DMS79 treated with DMSO at 0.1 percent for 48 hours (cell line): ENCODE results near the gene GOT1.
A peak's percentile ranks its signal among the peaks of the same experiment; 100 is the strongest.

Experiments
- DNase-seq: peaks from one replicate; lab custom pipeline; 2025; lab: John Stamatoyannopoulos, UW

Gene GOT1

GRCh38 chr10:99395750-99396445, 34.5 kb downstream of the GOT1 start:
- peak; percentile 8 for DNase-seq

DNA sequence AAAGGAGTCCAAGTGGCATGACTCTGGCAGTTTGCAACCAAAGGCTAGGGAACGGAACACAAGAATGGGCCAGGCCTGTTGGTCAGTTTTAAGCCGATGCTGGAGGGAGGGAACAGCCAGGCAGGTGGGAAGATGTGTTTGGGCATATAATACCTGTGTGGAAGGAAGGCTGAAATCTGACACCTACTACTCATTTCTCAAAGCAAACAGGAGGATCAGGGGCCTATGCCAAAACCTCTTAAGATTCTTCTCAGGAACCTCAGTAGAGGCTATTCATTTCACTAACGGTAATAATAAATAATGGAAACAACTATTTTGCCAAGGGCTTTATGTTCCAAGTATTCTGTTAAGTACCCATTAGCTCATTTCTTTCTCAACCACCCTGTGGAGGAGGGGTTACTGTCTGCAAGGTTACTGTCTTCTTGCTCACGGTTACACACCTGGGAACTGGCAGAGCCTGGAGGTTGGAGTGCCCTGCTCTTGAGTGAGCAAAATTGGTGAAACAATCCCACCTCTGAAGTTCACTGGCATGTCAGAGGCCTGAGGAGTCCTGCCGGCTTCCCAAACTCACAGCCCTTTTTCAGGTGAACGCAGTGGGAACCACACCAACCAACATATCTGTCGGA, 35.5 kb downstream of the GOT1 start:
- DNase-seq: peak; percentile 85

DNA sequence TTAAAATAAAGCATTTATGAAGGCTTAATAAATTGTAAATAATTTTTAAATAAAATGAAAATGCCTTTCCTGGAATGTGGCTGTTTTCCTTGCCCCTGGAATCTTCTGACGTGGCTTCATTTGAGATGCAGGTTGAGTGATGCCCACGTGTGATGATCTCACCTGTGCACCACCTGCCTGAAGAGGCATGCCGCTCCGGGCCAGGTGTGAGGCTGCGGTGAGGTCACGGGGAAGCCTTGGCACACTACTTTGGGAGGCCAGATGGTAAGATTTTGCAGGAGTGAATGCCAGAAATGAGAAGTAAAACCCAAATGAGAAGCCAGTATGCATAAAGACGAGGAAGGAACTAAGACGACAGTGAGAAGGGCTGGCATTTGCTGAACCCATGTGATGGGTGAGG, 36.2 kb downstream of the GOT1 start:
- peak; percentile 70 for DNase-seq

GRCh38 chr10:99393683-99394082, 36.7 kb downstream of the GOT1 start:
- DNase-seq: no peak

- no peak for DNase-seq
Observed at GRCh38 chr10:99393036-99393435, 37.4 kb downstream of the GOT1 start.

DNA sequence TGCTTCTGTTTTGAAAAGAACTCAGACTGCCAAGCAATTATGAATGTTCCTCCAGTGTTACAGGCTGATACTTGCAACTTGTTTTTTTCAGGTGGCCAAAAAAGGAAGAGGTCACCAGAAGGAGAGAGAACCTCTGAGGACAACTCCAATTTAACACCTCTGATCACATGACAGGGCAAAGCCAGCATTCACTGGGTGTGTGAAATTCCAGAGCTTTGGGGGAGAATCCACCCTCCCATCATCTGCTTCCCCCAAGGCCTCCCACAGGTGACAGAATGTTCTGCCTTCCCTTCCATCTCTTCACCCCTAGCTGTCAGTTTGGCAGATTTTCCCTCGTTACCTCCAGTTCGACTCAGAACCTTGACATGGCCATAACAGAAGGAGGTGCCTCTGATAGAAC, 39.1 kb downstream of the GOT1 start:
- no peak for DNase-seq

- no peak for DNase-seq
Observed at GRCh38 chr10:99389729-99390480, 40.5 kb downstream of the GOT1 start.

GRCh38 chr10:99387541-99387940, 42.9 kb downstream of the GOT1 start:
- no peak for DNase-seq

DNA sequence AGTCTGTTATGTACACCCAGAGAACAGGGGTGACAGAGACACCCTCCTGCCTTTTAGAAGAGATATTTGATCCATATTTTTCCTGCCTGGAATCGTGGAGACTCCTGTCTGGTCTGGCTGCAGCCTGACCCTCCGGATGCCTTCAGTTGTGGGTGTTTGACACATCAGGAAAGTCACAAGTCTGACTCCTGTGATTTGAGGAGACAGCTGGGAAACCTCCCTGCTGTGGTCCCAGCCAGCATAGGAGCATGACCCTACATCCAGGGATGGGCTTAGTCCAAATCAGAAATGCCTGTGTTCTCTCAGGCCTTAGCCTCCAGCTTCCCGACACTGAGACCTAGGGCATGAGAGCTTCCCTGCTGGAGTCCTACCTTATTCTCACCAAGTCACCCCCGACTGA, 43.4 kb downstream of the GOT1 start:
- DNase-seq: no peak

GRCh38 chr10:99382176-99382575, 48.2 kb downstream of the GOT1 start:
- no peak for DNase-seq

DNA sequence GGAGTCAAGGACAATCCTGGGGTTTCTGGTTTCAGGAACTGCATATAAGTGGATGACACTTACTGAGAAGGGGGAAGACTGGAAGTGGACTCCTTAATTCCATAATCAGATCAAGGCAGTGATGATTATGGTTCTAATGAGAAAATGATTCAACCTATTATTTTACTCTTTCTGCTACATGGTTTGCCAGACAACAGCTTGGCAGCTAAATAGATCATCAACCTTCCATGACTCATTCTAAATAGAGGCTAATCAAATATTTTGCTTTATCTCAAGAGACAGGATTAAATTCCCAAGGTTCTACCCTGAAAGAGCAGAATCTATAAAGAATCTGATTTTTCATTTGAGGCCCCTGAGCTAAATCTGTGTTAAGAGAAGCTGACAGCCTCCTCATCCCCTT, 55.0 kb downstream of the GOT1 start:
- DNase-seq: no peak

GRCh38 chr10:99374972-99375371, 55.5 kb downstream of the GOT1 start:
- no peak for DNase-seq

DNA sequence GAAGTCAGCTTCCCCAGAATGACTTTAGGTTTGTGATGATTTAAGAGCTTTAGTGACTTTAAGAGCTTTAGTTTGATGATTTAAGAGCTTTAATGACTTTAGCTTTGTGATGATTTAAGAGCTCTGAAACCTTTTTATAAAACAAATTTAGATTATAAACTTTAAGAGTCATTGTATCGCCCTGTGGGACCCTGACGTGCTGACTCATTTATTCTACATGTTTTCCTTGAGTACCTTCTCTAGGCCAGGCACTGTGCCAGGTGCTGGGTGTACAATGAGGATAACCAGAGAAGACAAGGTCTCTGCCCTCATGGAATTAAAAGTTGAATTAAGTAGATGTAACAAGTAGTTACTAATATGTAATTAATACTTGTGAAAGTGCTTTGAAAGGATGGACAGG, 55.9 kb downstream of the GOT1 start:
- DNase-seq: peak; percentile 43

- DNase-seq: no peak
Observed at GRCh38 chr10:99372546-99373271, 57.7 kb downstream of the GOT1 start.

DNA sequence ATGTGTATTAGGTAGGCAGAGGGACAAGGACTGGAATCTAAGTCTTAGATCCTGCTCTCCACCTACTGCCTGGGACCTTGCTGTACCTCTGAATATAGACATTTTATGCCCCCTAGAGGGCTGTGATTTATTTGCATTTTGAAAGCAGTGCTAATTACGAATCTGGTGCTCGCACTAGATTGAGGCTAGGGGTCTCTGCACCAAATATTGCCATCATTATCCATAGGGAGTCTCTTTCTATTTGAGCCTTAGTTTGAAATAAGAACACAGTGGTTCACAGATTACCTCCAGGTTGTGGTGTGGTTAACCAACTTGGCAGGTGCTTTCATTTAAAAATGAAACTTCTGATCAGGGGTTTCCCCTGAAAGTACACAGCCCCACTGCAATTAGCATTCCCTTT, 59.4 kb downstream of the GOT1 start:
- DNase-seq: no peak

DNA sequence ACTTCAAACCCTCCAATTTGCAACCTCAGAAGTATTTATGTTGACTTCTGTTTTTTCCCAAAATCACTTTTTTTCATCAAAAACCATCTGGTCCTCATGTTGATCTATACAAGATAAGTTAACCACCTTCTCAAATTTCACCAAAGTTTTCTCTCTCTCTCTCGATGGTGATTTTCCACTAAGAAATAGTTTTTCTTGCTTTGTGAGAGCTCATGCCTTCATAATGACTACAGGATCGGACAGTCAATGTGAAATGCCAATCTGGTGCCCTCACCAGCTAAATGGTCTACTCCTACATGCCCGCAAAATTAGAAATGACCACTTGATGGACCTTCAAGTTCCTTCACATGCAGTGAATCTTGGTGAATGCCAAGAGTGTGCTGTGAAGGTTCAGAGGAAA, 60.9 kb downstream of the GOT1 start:
- no peak for DNase-seq

DNA sequence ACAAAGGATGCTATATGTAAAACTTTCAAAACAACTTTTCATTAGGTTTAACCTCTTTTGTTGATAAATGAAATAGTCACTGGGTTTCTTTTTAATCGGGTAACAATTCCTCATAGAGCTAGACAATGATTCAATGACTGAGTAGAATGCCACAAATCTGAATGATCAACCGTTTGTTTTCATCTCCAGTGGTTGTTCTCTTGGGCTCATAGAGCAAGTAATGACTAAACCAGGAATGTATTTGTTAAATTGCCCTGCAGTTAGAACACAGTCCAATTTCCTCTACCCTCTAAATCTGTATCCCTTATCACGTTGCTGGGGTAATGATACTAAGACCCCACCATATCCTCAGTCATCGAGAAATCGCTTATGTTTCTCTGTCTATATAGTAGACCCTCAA, 61.3 kb downstream of the GOT1 start:
- no peak for DNase-seq

DNA sequence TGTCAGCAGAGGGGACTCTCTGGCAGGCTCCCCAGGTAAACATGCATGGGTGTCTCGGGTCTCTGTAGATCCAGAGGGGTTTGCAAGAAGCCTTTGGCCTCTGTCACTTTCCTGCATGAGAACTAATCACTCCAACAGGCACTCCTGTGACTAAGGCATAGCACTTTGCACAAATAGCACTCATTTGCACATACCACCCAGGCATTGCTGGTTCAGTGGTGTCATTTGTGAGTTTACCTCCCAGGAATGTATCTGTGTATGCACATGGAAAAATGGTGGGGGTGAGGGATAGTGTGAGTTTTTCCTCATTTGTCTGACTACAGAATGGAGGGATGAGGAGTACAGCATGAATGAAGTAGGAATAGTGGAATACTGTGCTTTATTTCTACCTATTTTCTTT, 61.8 kb downstream of the GOT1 start:
- no peak for DNase-seq

- DNase-seq: no peak
Observed at GRCh38 chr10:99366666-99367065, 63.8 kb downstream of the GOT1 start.

DNA sequence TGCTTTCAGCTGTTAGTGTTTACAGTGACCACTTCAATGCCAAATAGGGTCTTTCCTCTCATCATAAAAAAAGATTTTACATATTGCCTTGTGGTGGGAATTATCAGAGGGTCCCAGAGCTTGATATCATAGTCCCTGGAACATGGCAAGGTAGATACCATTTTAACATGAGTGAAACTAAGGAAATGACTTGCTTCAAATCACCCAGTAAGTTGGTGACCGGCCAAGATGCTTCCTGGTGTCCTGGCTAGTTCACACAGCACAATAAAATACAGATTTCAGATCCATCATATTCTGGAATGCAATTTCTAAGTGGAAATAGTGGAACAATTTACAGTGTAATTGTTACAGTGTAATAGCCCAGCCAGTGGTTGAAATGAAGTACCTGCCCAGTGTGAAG, 64.7 kb downstream of the GOT1 start:
- no peak for DNase-seq

- no peak for DNase-seq
Observed at GRCh38 chr10:99365311-99365710, 65.1 kb downstream of the GOT1 start.

GRCh38 chr10:99364125-99364524, 66.3 kb downstream of the GOT1 start:
- DNase-seq: peak; percentile 8

DNA sequence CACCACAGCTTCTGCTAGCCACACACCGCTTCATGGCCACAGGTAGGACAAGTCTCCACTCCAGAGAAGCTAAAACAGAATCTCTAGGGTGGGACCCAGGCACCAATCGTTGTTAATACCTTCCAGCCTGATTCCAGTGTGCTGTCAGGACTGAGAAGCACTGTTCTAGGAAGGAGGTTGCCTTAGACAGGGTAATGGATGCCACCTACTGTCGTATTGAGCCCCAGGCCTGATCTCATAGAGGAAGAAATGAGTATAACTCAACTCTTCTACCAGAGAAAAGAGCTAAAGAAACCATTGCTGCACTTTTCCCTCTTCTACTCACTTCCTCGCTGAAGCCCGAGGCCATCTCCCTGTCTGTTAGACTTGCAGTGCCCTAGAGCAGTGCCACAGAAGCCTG, 69.5 kb downstream of the GOT1 start:
- DNase-seq: no peak
